Nephron (organoid): ENCODE measurements around the gene LIMK2.

ENCODE experiments used
- H3K27ac Mint-ChIP-seq, 3 experiments: 2 replicates each; pipeline ENCODE4 v1.8.0; 2020; ENCODE audit warnings: mixed read lengths in 3 of 3, mild to moderate bottlenecking in 2 of 3, moderate library complexity in 1 of 3
- H3K27me3 Mint-ChIP-seq: 2 replicates; pipeline ENCODE4 v1.8.0; 2021; ENCODE audit warnings: low read depth, mild to moderate bottlenecking, moderate library complexity, mixed read lengths
- H3K36me3 Mint-ChIP-seq: 2 replicates; pipeline ENCODE4 v1.8.0; 2020; ENCODE audit warnings: low read depth, mixed read lengths
- H3K4me1 Mint-ChIP-seq: 2 replicates; pipeline ENCODE4 v1.8.0; 2020; ENCODE audit warnings: mixed read lengths
- H3K4me3 Mint-ChIP-seq, 3 experiments: 2 replicates each; pipeline ENCODE4 v1.8.0; 2020; ENCODE audit warnings: mild to moderate bottlenecking in 3 of 3, mixed read lengths in 3 of 3, moderate library complexity in 2 of 3
- H3K9me3 Mint-ChIP-seq: 2 replicates; pipeline ENCODE4 v1.8.0; 2020; ENCODE audit warnings: mixed read lengths
- CTCF ChIP-seq, 3 experiments: fragments of 200-600 bp; sonication (generic); IDR thresholded peaks; one replicate each; pipeline ENCODE4 v1.5.0; 2021; ENCODE audit warnings: antibody characterized with exemption in 3 of 3; ENCODE audit not compliant: unreplicated experiment in 3 of 3

The LIMK2 gene

GRCh38 chr22:31277741-31278140 lies 65.6 kb downstream of the LIMK2 start:
- TF ChIP-seq CTCF (IDR thresholded peaks at IDR 0.05; ENCODE audit: unreplicated experiment in 3 of 3): no peak
- Mint-ChIP-seq H3K4me1 (peaks cover under 1% of the 10 kb centered on the region), H3K27me3 (no peaks in the 10 kb centered on the region), H3K27ac (peak overlapping the region in 2 of 3 experiments; percentile 46 to 52), H3K4me3 (no peak overlapping the region), H3K36me3 (peaks cover 41% of the 10 kb centered on the region), H3K9me3 (no peaks in the 10 kb centered on the region)

DNA sequence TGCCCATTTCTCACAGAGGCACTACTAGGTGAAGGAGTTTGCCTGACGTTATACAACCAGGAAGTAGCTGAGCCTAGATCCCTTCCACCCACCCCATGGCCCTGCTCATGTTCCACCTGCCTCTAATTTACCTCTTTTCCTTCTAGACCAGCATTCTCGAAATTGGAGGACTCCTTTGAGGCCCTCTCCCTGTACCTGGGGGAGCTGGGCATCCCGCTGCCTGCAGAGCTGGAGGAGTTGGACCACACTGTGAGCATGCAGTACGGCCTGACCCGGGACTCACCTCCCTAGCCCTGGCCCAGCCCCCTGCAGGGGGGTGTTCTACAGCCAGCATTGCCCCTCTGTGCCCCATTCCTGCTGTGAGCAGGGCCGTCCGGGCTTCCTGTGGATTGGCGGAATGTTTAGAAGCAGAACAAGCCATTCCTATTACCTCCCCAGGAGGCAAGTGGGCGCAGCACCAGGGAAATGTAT lies 66.1 kb downstream of the LIMK2 start:
- no peak for TF ChIP-seq CTCF (IDR thresholded peaks at IDR 0.05; ENCODE audit: unreplicated experiment in 3 of 3)
- Mint-ChIP-seq H3K9me3 (no peaks in the 10 kb centered on the region), H3K4me1 (peaks cover 4% of the 10 kb centered on the region), H3K27ac (peak overlapping the region in 2 of 3 experiments; percentile 46 to 52), H3K4me3 (no peak overlapping the region), H3K36me3 (peaks cover 36% of the 10 kb centered on the region), H3K27me3 (no peaks in the 10 kb centered on the region)

DNA sequence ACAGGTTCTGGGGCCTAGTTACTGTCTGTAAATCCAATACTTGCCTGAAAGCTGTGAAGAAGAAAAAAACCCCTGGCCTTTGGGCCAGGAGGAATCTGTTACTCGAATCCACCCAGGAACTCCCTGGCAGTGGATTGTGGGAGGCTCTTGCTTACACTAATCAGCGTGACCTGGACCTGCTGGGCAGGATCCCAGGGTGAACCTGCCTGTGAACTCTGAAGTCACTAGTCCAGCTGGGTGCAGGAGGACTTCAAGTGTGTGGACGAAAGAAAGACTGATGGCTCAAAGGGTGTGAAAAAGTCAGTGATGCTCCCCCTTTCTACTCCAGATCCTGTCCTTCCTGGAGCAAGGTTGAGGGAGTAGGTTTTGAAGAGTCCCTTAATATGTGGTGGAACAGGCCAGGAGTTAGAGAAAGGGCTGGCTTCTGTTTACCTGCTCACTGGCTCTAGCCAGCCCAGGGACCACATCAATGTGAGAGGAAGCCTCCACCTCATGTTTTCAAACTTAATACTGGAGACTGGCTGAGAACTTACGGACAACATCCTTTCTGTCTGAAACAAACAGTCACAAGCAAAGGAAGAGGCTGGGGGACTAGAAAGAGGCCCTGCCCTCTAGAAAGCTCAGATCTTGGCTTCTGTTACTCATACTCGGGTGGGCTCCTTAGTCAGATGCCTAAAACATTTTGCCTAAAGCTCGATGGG lies 66.7 kb downstream of the LIMK2 start:
- peaks cover 33% of the 10 kb centered on the region for H3K36me3 Mint-ChIP-seq
- H3K4me1 Mint-ChIP-seq: peaks cover 8% of the 10 kb centered on the region
- TF ChIP-seq CTCF (IDR thresholded peaks at IDR 0.05; ENCODE audit: unreplicated experiment in 3 of 3): no peak
- no peaks in the 10 kb centered on the region for H3K27me3 Mint-ChIP-seq
- H3K27ac Mint-ChIP-seq: peak overlapping the region in 2 of 3 experiments; percentile 24 to 49
- no peaks in the 10 kb centered on the region for H3K9me3 Mint-ChIP-seq
- no peak overlapping the region for H3K4me3 Mint-ChIP-seq

DNA sequence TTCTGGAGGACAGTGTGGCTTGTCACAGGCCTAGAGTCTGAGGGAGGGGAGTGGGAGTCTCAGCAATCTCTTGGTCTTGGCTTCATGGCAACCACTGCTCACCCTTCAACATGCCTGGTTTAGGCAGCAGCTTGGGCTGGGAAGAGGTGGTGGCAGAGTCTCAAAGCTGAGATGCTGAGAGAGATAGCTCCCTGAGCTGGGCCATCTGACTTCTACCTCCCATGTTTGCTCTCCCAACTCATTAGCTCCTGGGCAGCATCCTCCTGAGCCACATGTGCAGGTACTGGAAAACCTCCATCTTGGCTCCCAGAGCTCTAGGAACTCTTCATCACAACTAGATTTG lies 67.2 kb downstream of the LIMK2 start:
- no peak for TF ChIP-seq CTCF (IDR thresholded peaks at IDR 0.05; ENCODE audit: unreplicated experiment in 3 of 3)
- H3K27ac Mint-ChIP-seq: no peak overlapping the region
- peaks cover 8% of the 10 kb centered on the region for H3K4me1 Mint-ChIP-seq
- H3K27me3 Mint-ChIP-seq: no peaks in the 10 kb centered on the region
- H3K9me3 Mint-ChIP-seq: no peaks in the 10 kb centered on the region
- H3K4me3 Mint-ChIP-seq: no peak overlapping the region
- H3K36me3 Mint-ChIP-seq: peaks cover 27% of the 10 kb centered on the region

- no peak overlapping the region for H3K27ac Mint-ChIP-seq
- H3K27me3 Mint-ChIP-seq: no peaks in the 10 kb centered on the region
- no peak overlapping the region for H3K4me3 Mint-ChIP-seq
- peaks cover 23% of the 10 kb centered on the region for H3K36me3 Mint-ChIP-seq
- peaks cover 11% of the 10 kb centered on the region for H3K4me1 Mint-ChIP-seq
- no peak for TF ChIP-seq CTCF (IDR thresholded peaks at IDR 0.05; ENCODE audit: unreplicated experiment in 3 of 3)
- H3K9me3 Mint-ChIP-seq: no peaks in the 10 kb centered on the region
Observed at GRCh38 chr22:31279821-31280505, 67.9 kb downstream of the LIMK2 start.
